ENCODE measurements around the gene CPE.
"Not testable (repeated sequence)": the region's sequence is repeated elsewhere in the genome, so short reads cannot be mapped to it uniquely, and the experiment has no call there.

The CPE gene

GRCh38 chr4:165378745-165379677, at the start of gene CPE:
TSS of gene CPE (plus strand) at chr4:165379008. CDS start at chr4:165379222, 214 bp downstream.
- DNase-seq (ENCODE audit: low read depth in 2 of 2) = no peak

GRCh38 chr4:165330071-165330470, 48.7 kb upstream of the CPE start:
- no peak for DNase-seq (ENCODE audit: low read depth in 2 of 2)

GRCh38 chr4:165330666-165331065, 48.1 kb upstream of the CPE start:
- DNase-seq (ENCODE audit: low read depth in 2 of 2) = no peak

- no peak for DNase-seq (ENCODE audit: low read depth in 2 of 2)
Measured at GRCh38 chr4:165331359-165331758, 47.4 kb upstream of the CPE start.

GRCh38 chr4:165331823-165332222, 47.0 kb upstream of the CPE start:
- no peak for DNase-seq (ENCODE audit: low read depth in 2 of 2)

- no peak for DNase-seq (ENCODE audit: low read depth in 2 of 2)
Measured at GRCh38 chr4:165332502-165332901, 46.3 kb upstream of the CPE start.

- DNase-seq (ENCODE audit: low read depth in 2 of 2) = no peak
Measured at GRCh38 chr4:165335163-165335703, 43.6 kb upstream of the CPE start.

- DNase-seq (ENCODE audit: low read depth in 2 of 2) = no peak
Measured at GRCh38 chr4:165336743-165337142, 42.1 kb upstream of the CPE start.

- DNase-seq (ENCODE audit: low read depth in 2 of 2) = not testable (repeated sequence)
Measured at GRCh38 chr4:165342340-165342739, 36.5 kb upstream of the CPE start.

- no peak for DNase-seq (ENCODE audit: low read depth in 2 of 2)
Measured at GRCh38 chr4:165343353-165344191, 35.2 kb upstream of the CPE start.

GRCh38 chr4:165345666-165346417, 33.0 kb upstream of the CPE start:
- DNase-seq (ENCODE audit: low read depth in 2 of 2) = no peak

GRCh38 chr4:165347647-165348569, 30.9 kb upstream of the CPE start:
- DNase-seq (ENCODE audit: low read depth in 2 of 2) = no peak

GRCh38 chr4:165351359-165352130, 27.3 kb upstream of the CPE start:
- DNase-seq (ENCODE audit: low read depth in 2 of 2) = no peak

- DNase-seq (ENCODE audit: low read depth in 2 of 2) = no peak
Measured at GRCh38 chr4:165355900-165356300, 22.9 kb upstream of the CPE start.

- DNase-seq (ENCODE audit: low read depth in 2 of 2) = no peak
Measured at GRCh38 chr4:165359506-165359905, 19.3 kb upstream of the CPE start.

- no peak for DNase-seq (ENCODE audit: low read depth in 2 of 2)
Measured at GRCh38 chr4:165360041-165360695, 18.6 kb upstream of the CPE start.

- DNase-seq (ENCODE audit: low read depth in 2 of 2) = no peak
Measured at GRCh38 chr4:165360985-165361670, 17.7 kb upstream of the CPE start.

- DNase-seq (ENCODE audit: low read depth in 2 of 2) = no peak
Measured at GRCh38 chr4:165361810-165362209, 17.0 kb upstream of the CPE start.
